PFSK-1 (cell line): ENCODE results near the gene ARHGAP18.

ENCODE experiments used
- FOXP2 ChIP-seq: optimal IDR thresholded peaks from 2 replicates; pipeline ENCODE3; 2011; ENCODE audit warnings: borderline replicate concordance, control low read depth, inconsistent platforms; ENCODE audit not compliant: insufficient read depth; ENCODE audit errors: extremely low read length, extremely low read depth
- POLR2AphosphoS5 ChIP-seq: IDR thresholded peaks from 2 replicates; pipeline ENCODE4 v1.6.1; 2012; ENCODE audit warnings: low read depth, mild to moderate bottlenecking, control low read depth, low read length, moderate library complexity
- REST ChIP-seq, 2 experiments: IDR thresholded peaks; 2 replicates each; pipeline versions ENCODE4 v1.6.1 to v1.8.0; 2011 to 2012; ENCODE audit warnings: low read depth in 2 of 2, low read length in 2 of 2, control low read depth in 1 of 2, inconsistent platforms in 1 of 2, mild to moderate bottlenecking in 1 of 2, moderate library complexity in 1 of 2; ENCODE audit not compliant: insufficient read depth in 1 of 2
- SIN3A ChIP-seq: IDR thresholded peaks from 2 replicates; pipeline ENCODE4 v1.6.1; 2012; ENCODE audit warnings: mild to moderate bottlenecking, low read length, moderate library complexity, borderline replicate concordance; ENCODE audit not compliant: insufficient read depth
- TAF1 ChIP-seq: IDR thresholded peaks from 2 replicates; pipeline ENCODE4 v1.6.1; 2012; ENCODE audit warnings: low read length, control low read depth, borderline replicate concordance; ENCODE audit not compliant: insufficient read depth

The ARHGAP18 gene

DNA sequence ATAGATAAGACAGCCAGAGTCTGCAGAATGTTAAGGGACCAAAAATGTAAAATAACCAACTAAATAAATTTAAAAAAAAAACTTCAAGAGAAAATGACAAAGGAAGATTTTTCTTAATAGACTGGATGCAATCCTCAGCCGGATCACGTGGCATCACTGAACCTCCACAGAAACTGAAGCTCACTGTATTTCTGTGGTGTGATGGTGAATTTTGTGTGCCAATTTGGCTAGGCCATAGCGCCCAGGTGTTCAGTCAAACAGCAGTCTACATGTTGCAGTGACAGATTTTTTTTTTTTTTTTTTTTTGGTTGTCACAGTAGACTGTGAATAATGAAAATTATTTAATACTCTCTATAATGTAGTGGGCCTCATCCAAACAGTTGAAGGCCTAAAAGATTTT lies 95.5 kb downstream of the ARHGAP18 start:
- TF ChIP-seq FOXP2 (no peak), SIN3A (no peak), TAF1 (no peak), POLR2AphosphoS5 (no peak), REST (IDR thresholded peaks at IDR 0.05; ENCODE audit: insufficient read depth in 1 of 2, low read depth in 2 of 2, low read length in 2 of 2) (no peak)

DNA sequence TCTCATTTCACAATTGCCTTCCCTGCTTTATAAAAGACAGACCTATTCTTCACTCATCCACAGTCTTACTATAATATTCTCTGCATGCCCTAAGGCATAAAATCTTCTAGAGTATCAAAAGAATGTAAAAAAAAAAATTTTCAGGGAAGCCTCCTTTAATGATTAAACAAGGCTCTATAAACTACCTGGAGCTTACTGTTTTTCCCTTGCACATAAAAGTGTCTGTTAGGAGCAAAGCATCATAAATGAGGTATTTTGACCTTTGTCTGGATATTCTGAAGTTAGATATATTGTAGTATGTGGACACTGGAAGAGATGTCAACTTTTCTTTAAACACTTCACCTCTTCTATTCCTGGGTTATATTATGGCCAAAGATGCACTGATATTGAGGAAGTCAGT lies 97.5 kb downstream of the ARHGAP18 start:
- TF ChIP-seq FOXP2: no peak
- no peak for TF ChIP-seq SIN3A
- TF ChIP-seq POLR2AphosphoS5: no peak
- no peak for TF ChIP-seq REST (IDR thresholded peaks at IDR 0.05; ENCODE audit: insufficient read depth in 1 of 2, low read depth in 2 of 2, low read length in 2 of 2)
- TF ChIP-seq TAF1: no peak

- TF ChIP-seq SIN3A (no peak), POLR2AphosphoS5 (no peak), FOXP2 (no peak), TAF1 (no peak), REST (IDR thresholded peaks at IDR 0.05; ENCODE audit: insufficient read depth in 1 of 2, low read depth in 2 of 2, low read length in 2 of 2) (no peak)
Measured at GRCh38 chr6:129609635-129610034, 100.3 kb downstream of the ARHGAP18 start.

GRCh38 chr6:129608886-129609537 lies 101.0 kb downstream of the ARHGAP18 start:
- TF ChIP-seq FOXP2: no peak
- no peak for TF ChIP-seq POLR2AphosphoS5
- no peak for TF ChIP-seq REST (IDR thresholded peaks at IDR 0.05; ENCODE audit: insufficient read depth in 1 of 2, low read depth in 2 of 2, low read length in 2 of 2)
- no peak for TF ChIP-seq SIN3A
- no peak for TF ChIP-seq TAF1
